GM23248 (cell line): ENCODE measurements around the gene ZNF622.

Experiments used
- EZH2 ChIP-seq: fragments of 200-600 bp; sonication (generic); IDR thresholded peaks from 2 replicates; pipeline ENCODE4 v1.6.1; 2018; ENCODE audit warnings: antibody characterized with exemption, mild to moderate bottlenecking; ENCODE audit not compliant: insufficient read depth, poor library complexity, severe bottlenecking
- EZH2phosphoT487 ChIP-seq: fragments of 200-600 bp; sonication (generic); IDR thresholded peaks from 2 replicates; pipeline ENCODE4 v1.6.1; 2018; ENCODE audit warnings: antibody characterized with exemption, moderate library complexity, mild to moderate bottlenecking, low read depth; ENCODE audit not compliant: insufficient read depth

GRCh38 chr5:16464231-16464630, 1.4 kb downstream of the ZNF622 start:
- no peak for TF ChIP-seq EZH2
- TF ChIP-seq EZH2phosphoT487 = no peak
